Loucy (cell line): Measurements from ENCODE around the gene BTAF1.

ENCODE experiments used
- EZH2phosphoT487 ChIP-seq: fragments of 200-600 bp; IDR thresholded peaks from 2 replicates; pipeline ENCODE4 v1.6.1; 2018; ENCODE audit warnings: antibody characterized with exemption, mild to moderate bottlenecking, moderate library complexity, borderline replicate concordance
- TF ChIP-seq, protein P1 (sequence below): fragments of 200-600 bp; sonication (generic); conservative IDR thresholded peaks from 2 replicates; pipeline ENCODE4 v1.5.1; 2014; ENCODE audit warnings: mild to moderate bottlenecking, antibody characterized with exemption, low read length

DNA sequence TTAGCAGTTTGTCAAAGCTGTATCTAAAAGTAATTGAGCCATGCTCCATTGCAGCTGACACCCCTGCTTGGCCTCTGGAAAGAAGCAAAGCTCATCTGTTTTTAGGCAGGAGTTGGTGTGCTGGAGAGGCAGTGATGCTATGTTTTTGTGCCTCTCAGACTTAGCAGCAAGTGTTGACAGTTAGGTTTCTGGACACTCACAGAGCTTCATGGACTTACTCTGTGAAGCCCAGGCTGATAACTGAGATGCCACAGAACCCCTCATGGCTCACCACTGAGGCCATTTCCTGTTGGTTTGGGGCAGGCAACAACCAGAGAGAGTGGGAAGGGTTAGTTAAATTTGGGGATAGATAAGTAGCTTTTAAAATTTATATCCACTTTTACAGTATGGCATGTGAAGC, 59.8 kb downstream of the BTAF1 start:
- TF ChIP-seq, protein P1, sequence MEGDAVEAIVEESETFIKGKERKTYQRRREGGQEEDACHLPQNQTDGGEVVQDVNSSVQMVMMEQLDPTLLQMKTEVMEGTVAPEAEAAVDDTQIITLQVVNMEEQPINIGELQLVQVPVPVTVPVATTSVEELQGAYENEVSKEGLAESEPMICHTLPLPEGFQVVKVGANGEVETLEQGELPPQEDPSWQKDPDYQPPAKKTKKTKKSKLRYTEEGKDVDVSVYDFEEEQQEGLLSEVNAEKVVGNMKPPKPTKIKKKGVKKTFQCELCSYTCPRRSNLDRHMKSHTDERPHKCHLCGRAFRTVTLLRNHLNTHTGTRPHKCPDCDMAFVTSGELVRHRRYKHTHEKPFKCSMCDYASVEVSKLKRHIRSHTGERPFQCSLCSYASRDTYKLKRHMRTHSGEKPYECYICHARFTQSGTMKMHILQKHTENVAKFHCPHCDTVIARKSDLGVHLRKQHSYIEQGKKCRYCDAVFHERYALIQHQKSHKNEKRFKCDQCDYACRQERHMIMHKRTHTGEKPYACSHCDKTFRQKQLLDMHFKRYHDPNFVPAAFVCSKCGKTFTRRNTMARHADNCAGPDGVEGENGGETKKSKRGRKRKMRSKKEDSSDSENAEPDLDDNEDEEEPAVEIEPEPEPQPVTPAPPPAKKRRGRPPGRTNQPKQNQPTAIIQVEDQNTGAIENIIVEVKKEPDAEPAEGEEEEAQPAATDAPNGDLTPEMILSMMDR = no peak
- TF ChIP-seq EZH2phosphoT487 = no peak
